Activated naive CD4-positive, alpha-beta T cell treated with anti-CD3 and anti-CD28 coated beads, Interleukin-2, amount 10 ng/mL, durations not matched to agents 5 hours and 36 hours (primary cell): ENCODE results near the gene OR2A42. TPM values are rescaled to one million over a fixed set of nuclear protein-coding genes. Genes with fewer than 3 reads are reported as not detected.

Experiments used
- total RNA-seq, 2 experiments: library from RNA; stranded (reverse); gene quantifications; one replicate each; pipeline ENCODE4 v1.2.3, GENCODE V29; 2021

OR2A42 gene
- under 1 TPM in 1 of 2 experiments, not detected in 1; 0.10 TPM for total RNA-seq

GRCh38 chr7:144239365-144239764 is at the start of gene OR2A42:
Gene OR2A42, minus strand, starts transcription at chr7:144239605. Its CDS starts 6,762 bp downstream, at chr7:144232843.

GRCh38 chr7:144269188-144269587 is 29.8 kb upstream of the OR2A42 start, which contains the start of gene CTAGE8:
Gene CTAGE8, minus strand, starts transcription at chr7:144269288. Its CDS starts 38 bp downstream, at chr7:144269250.

GRCh38 chr7:144264692-144265091 is 25.3 kb upstream of the OR2A42 start, which contains the start of gene OR2A7:
Gene OR2A7, minus strand, starts transcription at chr7:144264792. Its CDS starts 5,164 bp downstream, at chr7:144259628.

GRCh38 chr7:144195212-144195872 is 44.1 kb downstream of the OR2A42 start, which contains the start of gene ARHGEF35:
Gene ARHGEF35, minus strand, starts transcription at chr7:144195833. Its CDS starts 7,450 bp downstream, at chr7:144188383.

GRCh38 chr7:144183166-144183565 is 56.2 kb downstream of the OR2A42 start, which contains the start of gene CTAGE4:
Gene CTAGE4, plus strand, starts transcription at chr7:144183466. Its CDS starts 38 bp downstream, at chr7:144183504.

Other genes starting within 250 kb of the OR2A42 start
- not detected for gene OR6B1, start 239.3 kb downstream of the OR2A42 start, total RNA-seq
- gene OR2A5, start 190.7 kb downstream of the OR2A42 start, total RNA-seq = not detected
- gene OR2A25, start 169.8 kb downstream of the OR2A42 start, total RNA-seq = not detected
- gene OR2A12, start 153.3 kb downstream of the OR2A42 start, total RNA-seq = not detected
- not detected for gene OR2A2, start 130.0 kb downstream of the OR2A42 start, total RNA-seq
- gene OR2A14, start 116.4 kb downstream of the OR2A42 start, total RNA-seq = not detected
- 1 to 10 TPM; 3.5 to 4.5 TPM for gene CTAGE4, start 56.1 kb downstream of the OR2A42 start, total RNA-seq
- 1 to 10 TPM; 7.2 to 7.7 TPM for gene ARHGEF35, start 43.8 kb downstream of the OR2A42 start, total RNA-seq
- 1 to 10 TPM; 3.7 to 4.5 TPM for gene OR2A7, start 25.2 kb upstream of the OR2A42 start, total RNA-seq
- 1 to 10 TPM; 1.6 to 2.1 TPM for gene CTAGE8, start 29.7 kb upstream of the OR2A42 start, total RNA-seq
- under 1 TPM; 0.12 to 0.13 TPM for gene OR2A1, start 72.8 kb upstream of the OR2A42 start, total RNA-seq
- gene ARHGEF5, start 115.8 kb upstream of the OR2A42 start, total RNA-seq = 10 to 100 TPM; 10.5 to 13.4 TPM
- not detected for gene NOBOX, start 164.1 kb upstream of the OR2A42 start, total RNA-seq